Airway epithelial cell (primary cell): ENCODE data around the gene ZNF276. TPM values are rescaled to one million over a fixed set of nuclear protein-coding genes. Genes with fewer than 3 reads are reported as not detected.

Source experiments
- total RNA-seq: library from RNA; depleted of rRNA; stranded (reverse); fragments of >200 nt; gene quantifications from 2 replicates; pipeline ENCODE4 v1.2.3, GENCODE V29; 2015

ZNF276 gene, protein sequence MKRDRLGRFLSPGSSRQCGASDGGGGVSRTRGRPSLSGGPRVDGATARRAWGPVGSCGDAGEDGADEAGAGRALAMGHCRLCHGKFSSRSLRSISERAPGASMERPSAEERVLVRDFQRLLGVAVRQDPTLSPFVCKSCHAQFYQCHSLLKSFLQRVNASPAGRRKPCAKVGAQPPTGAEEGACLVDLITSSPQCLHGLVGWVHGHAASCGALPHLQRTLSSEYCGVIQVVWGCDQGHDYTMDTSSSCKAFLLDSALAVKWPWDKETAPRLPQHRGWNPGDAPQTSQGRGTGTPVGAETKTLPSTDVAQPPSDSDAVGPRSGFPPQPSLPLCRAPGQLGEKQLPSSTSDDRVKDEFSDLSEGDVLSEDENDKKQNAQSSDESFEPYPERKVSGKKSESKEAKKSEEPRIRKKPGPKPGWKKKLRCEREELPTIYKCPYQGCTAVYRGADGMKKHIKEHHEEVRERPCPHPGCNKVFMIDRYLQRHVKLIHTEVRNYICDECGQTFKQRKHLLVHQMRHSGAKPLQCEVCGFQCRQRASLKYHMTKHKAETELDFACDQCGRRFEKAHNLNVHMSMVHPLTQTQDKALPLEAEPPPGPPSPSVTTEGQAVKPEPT
- 8.1 and 15.2 TPM in 2 replicates for total RNA-seq

GRCh38 chr16:89720813-89721545, at the start of gene ZNF276, which contains the start of gene VPS9D1:
Gene ZNF276 (plus strand): TSS chr16:89721537. CDS start chr16:89721641, 104 bp downstream.
Gene VPS9D1 (minus strand): TSS chr16:89720898. CDS start chr16:89720861, 37 bp downstream.

GRCh38 chr16:89686520-89687091, 34.7 kb upstream of the ZNF276 start, which contains the start of gene CDK10:
Gene CDK10 (plus strand): TSS chr16:89686689. CDS start chr16:89686711, 22 bp downstream.

GRCh38 chr16:89701425-89702406, 19.6 kb upstream of the ZNF276 start, which contains the start of gene SPATA2L:
Gene SPATA2L (minus strand): TSS chr16:89701705. CDS start chr16:89701232, 473 bp downstream.

Other genes starting within 250 kb of the ZNF276 start
- gene ANKRD11, start 231.0 kb upstream of the ZNF276 start, total RNA-seq, result 48.1 and 50.6 TPM in 2 replicates
- gene SPG7, start 213.1 kb upstream of the ZNF276 start, total RNA-seq, result 70.1 and 84.7 TPM in 2 replicates
- 6,182 and 10,475 TPM in 2 replicates for gene RPL13, start 160.9 kb upstream of the ZNF276 start, total RNA-seq
- gene CPNE7, start 145.8 kb upstream of the ZNF276 start, total RNA-seq, result 5.1 and 20.9 TPM in 2 replicates
- not detected in 2 replicates for gene DPEP1, start 107.9 kb upstream of the ZNF276 start, total RNA-seq
- gene CHMP1A, start 63.8 kb upstream of the ZNF276 start, total RNA-seq, result 126 and 154 TPM in 2 replicates
- gene SPATA33, start 63.7 kb upstream of the ZNF276 start, total RNA-seq, result 4.0 and 6.3 TPM in 2 replicates
- 29.1 and 30.2 TPM in 2 replicates for gene CDK10, start 34.8 kb upstream of the ZNF276 start, total RNA-seq
- gene SPATA2L, start 19.8 kb upstream of the ZNF276 start, total RNA-seq, result 14.0 and 23.2 TPM in 2 replicates
- gene VPS9D1, start 639 bp upstream of the ZNF276 start, total RNA-seq, result 4.1 and 6.0 TPM in 2 replicates
- 18.9 and 23.1 TPM in 2 replicates for gene FANCA, start 95.1 kb downstream of the ZNF276 start, total RNA-seq
- 1.1 and 1.2 TPM in 2 replicates for gene SPIRE2, start 106.9 kb downstream of the ZNF276 start, total RNA-seq
- gene TCF25, start 152.1 kb downstream of the ZNF276 start, total RNA-seq, result 104 and 215 TPM in 2 replicates
- gene MC1R, start 197.3 kb downstream of the ZNF276 start, total RNA-seq, result 1.5 and 1.7 TPM in 2 replicates
- 159 and 160 TPM in 2 replicates for gene TUBB3, start 201.8 kb downstream of the ZNF276 start, total RNA-seq
- 97.0 and 115 TPM in 2 replicates for gene DEF8, start 227.2 kb downstream of the ZNF276 start, total RNA-seq